GM06990 (cell line): ENCODE results near the gene ZIC4.

Source experiments
- DNase-seq: peaks from one replicate; pipeline ENCODE4 v3.0.0-alpha.2; 2011; ENCODE audit not compliant: insufficient read length; ENCODE audit errors: extremely low read depth
- H3K27me3 ChIP-seq: replicated peaks from 2 replicates; pipeline ENCODE4 v1.6.0; 2011; ENCODE audit warnings: low read length; ENCODE audit not compliant: control insufficient read depth, insufficient read depth
- H3K36me3 ChIP-seq: 2 replicates; pipeline ENCODE4 v1.5.1; 2011; ENCODE audit warnings: low read length; ENCODE audit not compliant: control insufficient read depth, insufficient read depth
- H3K4me3 ChIP-seq: replicated peaks from 2 replicates; pipeline ENCODE4 v1.5.1; 2011; ENCODE audit warnings: low read depth, mild to moderate bottlenecking, control low read depth, low read length
- TF ChIP-seq, protein P1 (sequence below): IDR thresholded peaks from 2 replicates; pipeline ENCODE4 v1.5.1; 2011; ENCODE audit warnings: low read length, control low read depth, mild to moderate bottlenecking, inconsistent platforms; ENCODE audit not compliant: insufficient read depth, poor library complexity, severe bottlenecking

ZIC4 gene

DNA sequence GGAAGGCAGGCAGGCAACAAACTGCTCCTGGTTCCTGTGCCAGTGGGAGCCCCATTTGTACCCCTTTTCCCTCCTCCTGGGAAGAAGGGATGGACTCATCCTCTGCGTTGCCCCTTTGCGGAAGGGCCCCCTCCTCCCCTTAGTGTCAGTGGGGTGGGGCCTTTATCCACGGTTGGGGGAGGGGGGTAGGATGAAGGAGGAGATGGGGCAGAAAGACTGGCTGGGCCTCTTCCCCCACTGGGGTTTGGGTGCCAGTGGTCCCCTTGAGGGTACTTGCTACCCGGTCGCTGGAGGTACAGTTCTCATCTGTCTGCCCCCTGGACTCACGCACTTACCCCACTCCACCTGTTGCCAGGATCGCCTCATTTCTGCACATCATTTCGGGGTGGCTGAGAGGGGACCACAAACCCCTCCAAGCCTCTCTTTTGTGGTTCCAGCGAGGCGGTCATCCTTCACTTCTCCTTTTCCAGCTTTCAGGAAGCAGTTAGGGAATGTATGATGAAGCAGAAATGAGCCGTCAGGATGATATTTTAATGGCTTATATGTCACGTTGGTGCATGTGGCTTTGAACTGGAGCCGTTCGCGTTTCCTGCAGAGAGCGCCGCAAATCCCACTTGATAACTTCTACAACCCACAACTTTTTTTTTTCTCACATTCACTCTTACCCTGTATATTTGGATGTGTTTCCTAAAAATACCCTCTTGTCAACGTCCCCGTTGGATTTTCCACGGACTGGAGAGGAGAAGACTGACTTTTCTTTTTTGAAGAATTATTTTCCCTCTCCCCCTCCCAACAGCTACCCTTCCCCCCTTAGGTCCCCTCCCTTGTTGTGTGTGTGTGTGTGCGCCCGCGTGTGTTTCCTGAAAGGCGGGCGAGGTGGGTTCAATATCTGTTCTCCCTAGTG lies at the start of gene ZIC4:
TSS of gene ZIC4 (minus strand) at position 516 of the 904 bp plus-strand sequence. CDS start 3,746 bp downstream, outside the sequence.
- DNase-seq = no peak
- no peaks in the 10 kb centered on the region; the same call in none of the 2 replicates for H3K27me3 ChIP-seq
- no peak within 1 kb of the TSS for H3K4me3 ChIP-seq
- TF ChIP-seq, protein P1, sequence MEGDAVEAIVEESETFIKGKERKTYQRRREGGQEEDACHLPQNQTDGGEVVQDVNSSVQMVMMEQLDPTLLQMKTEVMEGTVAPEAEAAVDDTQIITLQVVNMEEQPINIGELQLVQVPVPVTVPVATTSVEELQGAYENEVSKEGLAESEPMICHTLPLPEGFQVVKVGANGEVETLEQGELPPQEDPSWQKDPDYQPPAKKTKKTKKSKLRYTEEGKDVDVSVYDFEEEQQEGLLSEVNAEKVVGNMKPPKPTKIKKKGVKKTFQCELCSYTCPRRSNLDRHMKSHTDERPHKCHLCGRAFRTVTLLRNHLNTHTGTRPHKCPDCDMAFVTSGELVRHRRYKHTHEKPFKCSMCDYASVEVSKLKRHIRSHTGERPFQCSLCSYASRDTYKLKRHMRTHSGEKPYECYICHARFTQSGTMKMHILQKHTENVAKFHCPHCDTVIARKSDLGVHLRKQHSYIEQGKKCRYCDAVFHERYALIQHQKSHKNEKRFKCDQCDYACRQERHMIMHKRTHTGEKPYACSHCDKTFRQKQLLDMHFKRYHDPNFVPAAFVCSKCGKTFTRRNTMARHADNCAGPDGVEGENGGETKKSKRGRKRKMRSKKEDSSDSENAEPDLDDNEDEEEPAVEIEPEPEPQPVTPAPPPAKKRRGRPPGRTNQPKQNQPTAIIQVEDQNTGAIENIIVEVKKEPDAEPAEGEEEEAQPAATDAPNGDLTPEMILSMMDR = no peak
- H3K36me3 ChIP-seq = no peaks in the 10 kb centered on the region

DNA sequence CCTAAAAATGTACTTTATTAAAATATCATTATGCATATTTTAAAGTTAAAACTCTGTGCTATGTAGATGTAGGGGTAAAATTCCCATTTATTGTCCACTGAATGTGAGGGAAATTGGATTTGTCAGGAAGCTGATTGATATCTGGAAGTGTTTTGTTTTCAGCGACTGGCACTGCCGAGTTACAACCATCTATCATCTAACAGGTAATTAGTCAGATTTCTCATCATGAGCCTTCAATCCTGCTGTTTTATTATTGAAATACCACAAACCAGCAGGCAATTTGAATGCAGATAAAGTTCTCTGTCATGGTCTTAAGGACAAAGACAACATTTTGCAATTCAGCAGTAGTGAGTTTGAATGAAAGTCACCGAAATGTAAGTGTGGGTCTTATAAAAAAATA lies 43.3 kb upstream of the ZIC4 start:
- DNase-seq = no peak
- TF ChIP-seq, protein P1 = no peak
- Histone ChIP-seq H3K4me3 (no peak overlapping the region), H3K36me3 (no peaks in the 10 kb centered on the region), H3K27me3 (no peaks in the 10 kb centered on the region)

DNA sequence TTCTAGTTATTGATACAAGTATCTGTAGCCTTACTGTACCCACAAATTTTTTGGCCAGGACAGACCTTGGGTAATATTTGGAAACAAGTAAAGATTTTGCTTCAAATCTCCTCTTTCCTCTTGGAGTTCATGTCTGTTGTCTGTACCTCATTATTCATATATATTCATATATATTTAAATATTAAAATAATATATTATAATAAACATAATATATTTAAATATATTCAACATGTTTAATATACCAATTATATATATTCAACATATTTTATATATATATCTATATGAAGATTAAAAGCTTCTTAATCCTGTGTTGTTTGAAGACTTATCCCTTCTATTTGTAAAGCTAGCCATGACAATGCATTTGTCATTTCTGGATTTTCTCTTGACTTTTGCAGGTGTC lies 40.9 kb upstream of the ZIC4 start:
- no peak for DNase-seq
- no peaks in the 10 kb centered on the region for H3K27me3 ChIP-seq
- no peaks in the 10 kb centered on the region for H3K36me3 ChIP-seq
- TF ChIP-seq, protein P1 = no peak
- H3K4me3 ChIP-seq = no peak overlapping the region

DNA sequence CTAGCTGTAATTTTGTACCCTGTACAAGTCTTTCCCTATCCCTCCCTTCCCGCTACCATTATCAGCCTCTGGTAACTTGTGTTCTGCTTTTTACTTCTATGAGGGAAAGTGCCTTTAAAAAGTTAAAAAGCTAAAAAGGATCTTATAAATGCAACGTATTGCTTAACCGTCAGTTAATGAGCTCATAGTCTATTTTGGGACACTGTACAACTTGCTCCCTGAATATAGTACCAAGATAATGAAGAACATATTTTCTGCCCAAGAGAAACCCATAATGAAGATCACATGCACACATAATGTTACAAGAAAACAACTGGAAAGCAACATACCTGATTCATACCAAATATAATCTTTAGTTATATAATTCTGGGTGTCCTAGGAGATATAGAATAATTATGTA lies 25.4 kb upstream of the ZIC4 start:
- Histone ChIP-seq H3K36me3 (no peaks in the 10 kb centered on the region), H3K4me3 (no peak overlapping the region), H3K27me3 (no peaks in the 10 kb centered on the region)
- TF ChIP-seq, protein P1 = no peak
- no peak for DNase-seq

DNA sequence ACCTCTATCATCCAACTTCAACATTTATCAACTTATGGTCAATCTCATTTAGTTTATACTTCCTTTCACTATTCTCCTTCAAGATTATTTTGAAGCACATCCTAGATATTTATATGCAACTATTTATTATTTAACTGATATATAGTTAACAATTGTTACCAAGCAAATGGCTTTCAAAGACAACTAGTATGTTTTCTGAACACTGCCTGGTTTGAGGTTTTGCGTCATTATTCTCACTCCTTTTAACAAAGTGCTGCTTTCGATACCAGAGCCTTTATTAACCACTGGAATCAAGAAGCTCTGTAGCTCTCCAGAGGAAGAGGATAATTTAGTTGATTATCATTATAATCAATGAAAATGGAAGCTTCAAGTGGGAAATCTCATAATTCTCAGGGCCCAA lies 22.4 kb upstream of the ZIC4 start:
- no peak for DNase-seq
- no peaks in the 10 kb centered on the region for H3K36me3 ChIP-seq
- no peaks in the 10 kb centered on the region for H3K27me3 ChIP-seq
- H3K4me3 ChIP-seq = no peak overlapping the region
- TF ChIP-seq, protein P1 = no peak
